ENCODE data around the gene PMS1.

Gene PMS1

GRCh38 chr2:189913821-189914220, 129.6 kb downstream of the PMS1 start:
- Histone ChIP-seq H3K4me3 (ENCODE audit: insufficient read length, low read depth) (no peak overlapping the region), H3K36me3 (ENCODE audit: insufficient read depth, insufficient read length, low read length) (no peaks in the 10 kb centered on the region), H3K27me3 (ENCODE audit: insufficient read depth, insufficient read length) (no peaks in the 10 kb centered on the region), H3K9me3 (ENCODE audit: insufficient read depth, low read length) (no peaks in the 10 kb centered on the region; the same call in 1 of the 2 replicates), H3K9ac (ENCODE audit: insufficient read length, low read depth) (no peak overlapping the region), H3K4me1 (ENCODE audit: insufficient read depth, insufficient read length) (no peaks in the 10 kb centered on the region)
- no peak for DNase-seq (ENCODE audit: low read depth, low spot score)
- TF ChIP-seq YY1 (IDR thresholded peaks at IDR 0.05; ENCODE audit: insufficient read depth, insufficient read length) (no peak), ZNF274 (IDR thresholded peaks at IDR 0.05; ENCODE audit: low read depth, low read length) (no peak), SUZ12 (IDR thresholded peaks at IDR 0.05; ENCODE audit: extremely low read depth, insufficient read depth, insufficient read length) (no peak)

DNA sequence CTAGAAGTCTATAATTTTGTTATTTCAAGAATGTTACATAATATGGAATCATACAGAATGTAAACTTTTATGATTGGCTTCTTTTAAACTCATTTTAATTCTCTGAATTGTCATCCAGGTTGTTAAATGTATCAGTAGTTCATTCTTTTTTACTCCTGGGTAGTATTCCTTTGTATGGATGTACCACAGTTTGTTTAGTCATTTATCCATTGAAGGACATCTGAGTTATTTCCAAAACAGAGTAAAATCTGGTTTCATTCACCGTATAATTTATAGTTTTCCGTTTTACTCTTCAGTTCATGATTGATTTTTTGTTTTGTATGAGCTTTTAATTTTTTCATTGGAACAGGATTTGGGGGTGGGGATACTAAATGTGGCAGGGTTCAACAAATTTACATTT, 132.4 kb downstream of the PMS1 start:
- H3K9me3 ChIP-seq (ENCODE audit: insufficient read depth, low read length): no peaks in the 10 kb centered on the region; the same call in 1 of the 2 replicates
- no peaks in the 10 kb centered on the region for H3K4me1 ChIP-seq (ENCODE audit: insufficient read depth, insufficient read length)
- H3K9ac ChIP-seq (ENCODE audit: insufficient read length, low read depth): no peak overlapping the region
- H3K27me3 ChIP-seq (ENCODE audit: insufficient read depth, insufficient read length): no peaks in the 10 kb centered on the region
- no peak overlapping the region for H3K4me3 ChIP-seq (ENCODE audit: insufficient read length, low read depth)
- no peaks in the 10 kb centered on the region for H3K36me3 ChIP-seq (ENCODE audit: insufficient read depth, insufficient read length, low read length)
- no peak for DNase-seq (ENCODE audit: low read depth, low spot score)
- TF ChIP-seq YY1 (IDR thresholded peaks at IDR 0.05; ENCODE audit: insufficient read depth, insufficient read length) (no peak), ZNF274 (IDR thresholded peaks at IDR 0.05; ENCODE audit: low read depth, low read length) (no peak), SUZ12 (IDR thresholded peaks at IDR 0.05; ENCODE audit: extremely low read depth, insufficient read depth, insufficient read length) (no peak)

All from NT2/D1 (cell line).